Activated gamma-delta T cell treated with Interleukin-2 at 50 U/mL for 16 hours (primary cell): ENCODE measurements around the gene TNS3.

Source experiments
- DNase-seq: peaks from one replicate; pipeline ENCODE4 v3.0.0-alpha.2; 2020

TNS3 gene

DNA sequence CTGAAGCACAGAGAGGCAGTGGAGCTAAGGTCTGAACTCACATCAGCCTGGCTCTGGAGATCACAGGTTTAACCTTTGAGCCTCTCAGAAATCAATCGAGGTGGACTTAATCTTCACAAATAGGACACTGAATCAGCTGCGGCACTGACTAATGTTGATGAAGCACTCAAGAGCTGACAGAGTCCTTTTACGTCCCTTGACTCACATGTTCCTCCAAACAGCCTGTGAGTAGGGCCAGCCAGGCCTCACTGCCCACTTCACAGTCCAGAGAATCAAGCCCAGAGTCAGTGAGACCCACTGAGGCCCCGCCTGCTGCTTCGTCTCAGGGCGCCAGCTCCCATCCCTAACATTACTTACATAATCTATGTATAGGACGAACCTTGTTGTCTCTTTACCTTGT lies 63.1 kb downstream of the TNS3 start:
- DNase-seq = no peak

DNA sequence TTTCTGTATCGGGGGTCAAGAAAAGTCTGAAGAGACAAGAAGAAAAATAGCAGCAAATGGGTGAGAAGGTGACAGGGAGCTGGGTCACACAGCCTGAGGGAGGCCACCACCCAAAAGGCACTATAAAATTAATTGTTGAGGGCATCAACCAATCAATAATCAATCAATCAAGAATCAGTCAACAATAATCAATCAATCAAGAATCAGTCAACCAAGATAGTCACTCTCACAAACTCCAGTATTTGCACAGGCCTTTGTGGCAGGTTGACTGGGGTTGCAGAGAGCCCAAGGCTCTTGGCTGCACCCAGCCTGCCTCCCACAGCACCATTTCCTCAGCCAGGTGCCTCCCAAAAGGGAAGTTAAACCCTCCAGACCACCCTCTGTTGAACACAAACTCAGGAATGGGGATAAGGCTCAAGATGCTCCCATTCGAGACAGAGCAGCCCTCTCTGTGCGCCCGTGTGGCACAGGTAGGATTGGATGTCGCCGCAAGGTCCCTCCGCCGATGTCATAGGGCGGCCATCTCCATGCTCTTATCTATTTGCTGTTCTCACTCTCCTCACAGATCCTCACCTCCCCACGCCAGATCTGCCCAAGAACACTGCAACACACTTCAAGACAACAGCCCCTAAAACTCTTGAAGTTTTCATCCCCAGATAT lies 64.0 kb downstream of the TNS3 start:
- DNase-seq = no peak

DNA sequence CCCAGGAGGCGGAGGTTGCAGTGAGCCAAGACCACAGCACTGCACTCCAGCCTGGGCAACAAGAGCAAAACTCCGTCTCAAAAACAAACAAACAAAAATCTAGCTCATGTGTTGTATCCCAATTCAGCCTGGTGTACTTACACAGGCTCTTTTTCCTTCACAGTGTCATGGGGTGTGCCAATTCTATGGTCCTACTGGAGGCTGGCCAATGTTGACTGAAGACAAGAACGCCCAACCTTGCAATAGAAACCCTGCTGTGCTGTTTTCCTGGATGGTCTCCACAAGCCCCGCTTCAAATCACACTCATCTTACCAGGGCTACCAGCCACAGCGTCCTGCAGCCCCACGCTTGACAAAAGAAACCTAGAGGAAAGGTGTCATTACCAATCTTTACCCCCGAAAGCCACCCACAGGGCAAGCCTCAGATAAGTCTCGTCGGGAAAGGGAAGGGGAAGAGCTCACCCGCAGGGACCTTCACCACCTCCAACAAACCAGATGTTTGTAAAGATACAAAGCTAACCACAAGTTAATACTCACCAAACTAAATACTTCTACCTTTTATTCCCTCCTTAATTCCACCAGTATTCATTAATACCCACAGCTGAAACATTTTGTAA lies 64.8 kb downstream of the TNS3 start:
- no peak for DNase-seq

DNA sequence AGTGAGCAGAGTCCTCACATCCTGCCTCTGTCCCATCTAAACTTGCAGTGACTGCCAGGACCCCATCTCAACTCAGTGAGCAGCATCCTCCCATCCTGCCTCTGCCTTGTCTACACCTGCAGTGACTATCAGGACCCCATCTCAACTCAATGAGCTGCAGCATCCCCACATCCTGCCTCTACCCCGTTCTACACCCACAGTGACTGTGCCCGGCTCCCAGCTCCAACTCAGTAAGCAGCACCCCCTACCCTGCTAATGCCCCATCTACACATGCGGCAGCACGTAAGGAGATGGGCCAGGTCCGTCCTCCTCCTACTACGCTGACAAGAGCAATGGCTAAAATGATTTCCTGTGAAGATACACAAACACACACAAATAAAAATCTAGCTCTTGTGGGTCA lies 65.5 kb downstream of the TNS3 start:
- no peak for DNase-seq

DNA sequence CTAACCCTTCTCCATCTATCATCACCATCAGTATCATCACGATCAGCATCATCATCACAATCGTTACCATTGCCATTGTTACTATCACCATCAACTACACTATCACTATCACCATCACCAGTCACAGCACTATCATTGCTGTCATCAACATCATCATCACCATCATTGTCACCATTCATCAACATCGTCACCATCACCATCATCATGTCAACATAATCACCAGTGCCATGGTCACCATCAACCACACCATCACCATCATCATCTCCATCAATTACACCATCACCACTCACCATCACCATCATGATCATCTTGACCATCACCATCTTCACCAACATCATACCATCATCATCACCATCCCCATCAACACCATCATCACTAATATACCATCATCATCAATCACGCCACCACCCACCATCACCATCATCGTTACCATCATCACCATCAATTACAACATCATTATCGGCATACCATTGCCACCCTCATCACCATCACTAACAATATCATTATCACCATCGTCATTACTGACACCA lies 66.5 kb downstream of the TNS3 start:
- no peak for DNase-seq

DNA sequence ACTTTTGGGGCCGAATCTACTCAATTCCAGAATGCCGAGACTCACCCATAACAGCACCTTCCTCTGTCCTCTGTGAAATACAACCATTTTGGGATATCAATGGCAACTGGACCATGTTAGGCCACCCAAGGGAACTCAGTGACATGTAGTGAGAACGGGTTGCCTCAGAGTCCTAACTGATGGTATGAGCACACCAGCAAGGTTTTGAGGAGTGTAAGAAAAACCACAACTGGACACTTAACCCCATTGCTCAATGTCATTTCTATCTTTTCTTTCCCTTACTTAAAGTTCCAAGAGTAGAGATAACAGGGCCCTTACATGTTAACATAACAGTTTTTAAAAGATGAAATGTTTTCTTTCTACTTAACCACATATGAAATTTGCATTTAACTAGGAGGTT lies 67.1 kb downstream of the TNS3 start:
- DNase-seq = no peak

DNA sequence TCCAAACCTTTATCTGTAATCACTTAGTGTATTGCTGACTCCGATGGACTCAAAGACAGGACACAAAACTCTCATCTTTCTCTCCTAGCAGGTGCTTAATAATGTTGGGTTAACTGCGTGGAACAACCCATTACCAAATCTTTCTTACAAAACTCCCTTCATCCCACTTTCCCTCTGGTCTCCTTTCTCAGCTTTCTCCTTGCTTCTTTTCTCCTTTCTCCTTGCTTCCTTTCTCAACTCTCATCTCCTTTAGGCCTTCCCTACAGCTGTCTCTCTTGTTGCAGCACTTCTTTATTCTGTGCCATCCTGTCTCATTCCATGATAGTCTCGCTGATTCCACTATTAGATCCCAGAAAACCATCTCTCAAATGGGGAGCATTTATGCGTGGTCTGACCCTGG lies 67.5 kb downstream of the TNS3 start:
- DNase-seq = no peak

DNA sequence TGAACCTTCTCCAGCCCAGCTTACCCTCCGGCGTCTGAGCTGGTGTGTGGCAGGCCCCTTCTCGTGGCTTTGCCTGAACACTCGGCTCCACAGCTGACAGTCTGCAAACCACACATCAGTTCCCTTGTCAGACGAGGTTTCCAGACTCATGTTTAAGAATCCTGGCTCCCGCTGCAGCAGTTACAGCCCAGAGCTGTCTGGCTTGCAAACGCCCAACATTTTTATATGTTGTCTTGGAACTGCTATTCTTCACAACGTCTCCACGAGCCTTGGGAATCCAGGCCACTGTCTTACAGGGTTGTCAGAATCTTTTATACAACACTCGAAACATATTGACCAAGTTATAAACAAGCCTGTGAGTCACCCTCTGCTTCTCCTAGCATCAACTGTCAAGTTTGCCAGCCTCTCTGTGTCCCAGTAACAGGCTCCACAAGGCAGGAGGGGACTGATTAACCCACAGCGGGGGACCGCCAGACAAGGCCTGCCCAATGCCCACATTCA lies 68.1 kb downstream of the TNS3 start:
- no peak for DNase-seq

DNA sequence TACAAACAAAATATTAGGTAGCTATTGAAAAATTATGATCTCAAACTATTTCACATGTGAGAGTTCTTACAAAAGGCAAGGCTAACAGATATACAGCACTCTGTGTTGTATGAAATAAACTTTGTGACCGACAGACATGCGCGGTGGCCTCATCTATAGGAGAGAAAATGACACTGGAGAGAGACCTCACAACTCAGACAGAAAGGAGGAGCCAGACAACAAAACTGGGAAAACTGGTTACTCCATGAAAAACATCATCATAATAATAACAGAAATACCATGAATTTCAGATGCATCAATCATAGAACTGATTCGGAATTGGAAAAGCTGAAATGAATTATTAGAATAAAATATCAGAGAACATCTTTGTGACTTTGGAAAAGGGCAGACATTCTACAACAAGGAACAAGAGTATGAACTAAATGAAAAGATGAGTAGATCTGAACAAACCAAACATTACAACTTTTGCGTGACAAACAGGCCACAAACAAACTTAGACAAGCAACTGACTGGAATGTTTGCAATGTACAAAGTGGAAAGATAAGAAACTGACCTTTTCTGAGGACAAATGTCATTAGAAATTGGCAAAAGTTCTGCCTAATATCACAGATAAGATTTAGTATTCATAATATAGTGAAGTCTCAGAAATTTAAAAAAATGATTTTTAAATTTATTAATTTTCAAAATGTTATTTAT lies 69.3 kb downstream of the TNS3 start:
- DNase-seq = no peak

DNA sequence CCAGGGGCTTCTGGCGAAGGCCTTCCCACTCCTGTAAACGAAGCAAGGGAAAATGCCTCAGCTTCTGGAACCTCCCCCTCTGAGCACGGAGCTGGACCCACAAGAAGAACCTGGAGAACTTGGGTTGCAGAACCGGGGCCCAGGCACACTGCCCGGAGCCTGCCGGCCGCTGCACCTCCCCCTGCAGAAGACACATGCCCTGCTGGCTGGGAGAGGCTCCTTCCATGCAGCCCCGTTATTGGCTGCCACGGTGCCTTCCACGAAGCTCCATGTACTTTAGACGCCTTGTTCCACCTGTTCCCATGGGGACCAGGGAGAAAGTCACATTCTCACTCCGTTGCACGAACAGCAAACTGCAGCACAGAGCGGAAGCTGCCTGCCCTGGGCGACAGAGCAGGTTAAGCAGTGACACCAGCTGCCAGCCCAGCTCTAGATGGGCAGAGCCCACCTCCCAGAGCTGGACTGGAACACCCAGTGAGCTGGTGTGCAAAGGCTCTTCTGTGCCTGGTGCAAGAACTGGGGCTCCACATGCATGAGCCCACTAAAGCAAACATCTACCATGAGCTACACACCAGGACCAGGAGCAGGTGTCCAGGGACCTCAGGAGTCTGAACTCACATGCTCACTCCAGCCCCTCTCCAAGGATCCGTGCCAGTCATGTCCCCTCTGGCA lies 70.1 kb downstream of the TNS3 start:
- no peak for DNase-seq

DNA sequence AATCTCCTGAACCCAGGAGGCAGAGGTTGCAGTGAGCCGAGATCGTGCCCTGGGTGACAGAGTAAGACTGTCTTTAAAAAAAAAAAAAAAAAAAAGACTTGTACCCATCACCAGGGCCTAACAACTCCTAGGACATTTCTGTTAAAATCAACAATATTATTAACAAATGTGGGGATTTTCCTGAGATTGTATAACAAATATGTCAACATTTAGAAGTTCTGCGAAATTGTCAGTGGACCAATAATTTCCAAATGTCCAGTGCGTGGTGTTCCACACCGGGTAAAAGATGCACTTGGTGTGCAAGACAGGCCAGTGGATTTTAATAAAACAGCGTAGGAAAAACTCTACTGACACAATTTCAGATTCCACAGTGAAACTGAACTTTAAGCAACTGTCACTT lies 71.1 kb downstream of the TNS3 start:
- DNase-seq = no peak

DNA sequence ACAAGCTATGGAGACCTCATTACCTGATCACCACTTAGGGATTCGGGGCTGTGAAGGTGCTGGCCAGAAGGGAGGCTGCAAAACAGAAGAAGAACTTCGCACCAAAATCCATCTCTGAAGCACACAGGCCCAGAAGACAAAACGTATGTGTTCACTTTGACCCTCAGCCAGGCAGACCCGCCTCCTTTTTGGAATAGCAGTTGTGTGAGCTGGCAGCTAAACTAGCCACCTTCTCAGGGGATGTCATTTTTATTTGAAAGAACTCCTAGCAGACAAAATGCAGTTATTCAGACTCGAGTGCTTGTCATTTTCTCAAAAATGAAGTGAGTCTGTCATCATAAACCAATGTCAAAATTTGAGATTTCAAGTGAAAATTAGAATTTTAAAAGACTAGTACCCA lies 71.7 kb downstream of the TNS3 start:
- DNase-seq = no peak

DNA sequence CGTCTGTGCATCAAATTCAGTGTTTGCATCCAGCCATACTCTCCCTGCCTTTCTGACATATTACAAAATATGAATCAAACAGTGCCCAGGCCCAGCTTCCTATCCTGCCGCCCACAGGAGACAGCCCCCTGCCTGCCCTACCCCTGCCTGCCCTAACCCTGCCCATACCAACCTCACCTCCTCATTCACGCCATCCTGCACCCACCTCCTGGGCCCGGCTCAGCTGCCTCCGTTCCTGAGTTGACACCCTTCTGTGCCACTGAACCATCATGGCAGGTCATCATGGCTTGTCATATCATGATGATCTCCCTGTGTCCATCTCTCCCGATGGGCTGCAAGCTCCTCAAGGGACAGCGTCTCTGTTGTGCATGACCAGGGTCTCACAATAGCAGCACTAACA lies 72.3 kb downstream of the TNS3 start:
- DNase-seq = no peak

DNA sequence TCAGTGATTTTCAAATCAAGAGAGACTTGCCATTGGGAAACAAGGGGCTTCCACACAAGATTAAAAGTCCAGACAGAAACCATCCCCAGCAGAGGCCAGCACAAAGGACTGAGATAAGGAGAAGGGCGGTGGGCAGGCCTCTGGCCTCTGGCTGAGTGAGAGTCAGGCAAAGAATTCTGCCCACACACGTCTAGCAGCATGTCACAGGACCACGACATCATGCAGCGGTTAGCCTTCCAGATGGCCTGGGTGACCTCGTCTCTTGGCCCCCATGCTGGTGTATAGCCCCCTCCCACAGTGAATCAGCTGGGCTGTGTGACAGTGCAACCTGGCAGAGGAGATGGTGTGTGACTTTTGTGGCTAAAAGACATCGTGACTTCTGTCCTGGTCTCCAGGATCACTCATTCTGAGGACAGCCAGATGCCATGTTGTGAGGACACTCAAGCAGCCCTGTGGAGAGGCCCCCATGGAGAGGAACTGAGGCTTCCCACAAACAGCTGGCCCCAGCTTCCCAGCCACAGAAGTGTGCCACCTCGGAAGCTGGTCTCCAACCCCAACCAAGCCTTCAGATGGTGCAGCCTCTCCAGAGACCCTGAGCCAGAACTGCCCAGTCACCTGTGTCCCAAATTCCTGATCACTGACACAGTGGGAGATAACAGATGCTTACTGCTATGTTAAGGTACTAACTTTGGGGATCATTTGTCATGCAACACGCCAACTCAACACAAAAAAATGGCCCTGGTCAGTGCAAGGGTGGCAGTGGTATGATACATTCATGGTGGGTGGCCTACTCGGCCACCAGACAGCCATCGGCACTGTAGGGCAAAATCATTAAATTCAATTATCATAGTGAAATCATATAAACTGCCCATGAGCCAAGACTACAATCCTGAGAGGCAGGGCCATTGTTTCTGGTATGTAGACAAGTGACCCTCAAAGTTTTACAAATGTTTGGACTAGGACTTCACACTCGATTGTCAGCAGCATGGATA lies 73.2 kb downstream of the TNS3 start:
- no peak for DNase-seq

DNA sequence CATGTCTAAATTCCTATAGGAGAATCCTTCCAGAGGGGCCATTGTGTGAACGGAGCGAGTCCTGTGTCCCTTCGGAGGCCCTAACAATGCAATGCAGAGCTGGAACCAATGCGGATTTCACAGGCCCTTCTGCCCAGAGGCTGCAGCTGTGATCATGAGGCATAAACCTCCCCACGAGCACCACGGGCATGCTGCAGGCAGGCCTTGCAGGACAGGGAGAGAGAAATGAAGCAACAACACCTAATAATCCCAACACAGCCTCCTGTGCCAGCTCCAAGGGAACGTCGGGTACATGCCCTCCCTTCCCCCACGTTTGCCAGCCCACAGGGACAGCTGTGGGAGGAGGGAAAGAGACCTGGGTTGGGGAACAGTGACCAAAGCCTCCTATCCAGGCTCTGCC lies 74.4 kb downstream of the TNS3 start:
- DNase-seq = no peak

DNA sequence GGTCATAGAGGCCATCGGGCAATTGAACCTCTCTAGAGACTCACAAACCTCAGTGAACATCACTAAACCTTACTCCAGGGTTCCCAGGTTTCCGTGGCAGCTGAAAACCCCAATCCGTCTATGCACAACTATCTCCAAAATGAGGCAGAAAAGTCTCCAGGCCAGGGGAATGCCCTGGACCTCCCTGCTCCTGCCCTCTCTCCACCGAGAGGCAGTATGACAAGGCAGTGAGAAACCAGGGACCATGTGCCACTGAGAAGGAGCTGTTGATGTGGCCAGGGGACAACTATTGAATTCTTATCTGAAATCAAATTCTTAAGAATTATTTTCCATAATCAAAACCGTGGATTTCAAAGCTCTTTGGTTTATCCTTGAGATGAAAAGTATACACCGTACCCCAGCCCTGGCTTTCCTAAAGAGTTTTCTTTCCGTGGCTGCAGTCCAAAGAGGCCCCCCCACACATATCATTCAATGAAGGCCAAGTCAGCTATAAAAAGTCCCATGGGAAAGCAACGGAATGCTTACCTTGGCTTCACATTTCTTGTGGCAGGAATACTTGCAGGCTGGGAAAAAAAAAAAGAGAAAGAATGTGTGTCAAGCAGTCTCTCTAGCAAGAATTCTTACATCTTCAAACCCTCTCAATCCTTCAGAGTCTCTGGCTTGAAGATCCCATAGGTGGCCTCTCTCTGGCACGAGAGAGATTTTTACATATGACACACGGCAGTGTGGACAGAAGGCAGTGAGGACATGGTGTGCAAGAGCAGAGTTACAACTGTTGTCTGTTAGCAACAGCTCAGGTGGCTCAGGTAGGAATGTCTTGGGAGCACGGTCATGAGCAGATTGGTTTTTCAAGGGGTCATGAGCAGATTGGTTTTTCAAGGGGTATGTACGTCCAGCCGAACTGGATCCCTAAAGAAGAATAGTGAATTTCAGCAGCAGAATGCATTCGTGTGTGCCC lies 75.2 kb downstream of the TNS3 start:
- no peak for DNase-seq

DNA sequence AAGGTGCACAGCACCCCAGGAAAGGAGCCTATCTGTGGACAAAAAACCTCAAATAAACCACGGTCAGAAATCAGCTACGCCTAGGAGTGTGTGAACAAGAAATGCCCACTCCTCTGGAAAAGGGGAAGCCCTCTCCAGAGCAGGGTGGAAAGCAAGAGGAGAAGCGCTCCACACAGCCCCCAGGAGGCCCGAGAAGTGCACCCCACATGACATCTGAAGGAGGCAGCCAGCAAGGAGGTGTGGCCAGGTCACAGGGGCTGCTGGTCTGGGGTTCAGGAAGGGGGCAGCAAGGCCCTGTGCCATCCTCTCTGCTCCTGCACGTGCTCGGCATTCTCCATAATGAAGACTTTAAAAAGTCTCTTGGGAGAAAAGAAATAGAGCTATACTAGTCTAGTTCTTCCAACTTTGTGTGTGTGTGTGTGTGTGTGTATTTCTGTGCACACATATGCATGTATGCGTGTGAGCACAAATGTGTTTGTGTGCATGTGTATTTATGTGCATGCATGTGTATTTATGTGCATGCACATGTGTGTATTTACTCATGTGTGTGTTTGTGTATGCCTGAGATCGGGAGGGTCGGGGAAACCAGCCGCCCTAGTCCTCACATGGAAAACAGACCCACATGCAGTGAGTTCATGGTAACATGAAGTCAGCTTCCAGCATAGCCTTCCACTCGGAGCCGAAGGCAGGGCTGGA lies 76.5 kb downstream of the TNS3 start:
- no peak for DNase-seq

DNA sequence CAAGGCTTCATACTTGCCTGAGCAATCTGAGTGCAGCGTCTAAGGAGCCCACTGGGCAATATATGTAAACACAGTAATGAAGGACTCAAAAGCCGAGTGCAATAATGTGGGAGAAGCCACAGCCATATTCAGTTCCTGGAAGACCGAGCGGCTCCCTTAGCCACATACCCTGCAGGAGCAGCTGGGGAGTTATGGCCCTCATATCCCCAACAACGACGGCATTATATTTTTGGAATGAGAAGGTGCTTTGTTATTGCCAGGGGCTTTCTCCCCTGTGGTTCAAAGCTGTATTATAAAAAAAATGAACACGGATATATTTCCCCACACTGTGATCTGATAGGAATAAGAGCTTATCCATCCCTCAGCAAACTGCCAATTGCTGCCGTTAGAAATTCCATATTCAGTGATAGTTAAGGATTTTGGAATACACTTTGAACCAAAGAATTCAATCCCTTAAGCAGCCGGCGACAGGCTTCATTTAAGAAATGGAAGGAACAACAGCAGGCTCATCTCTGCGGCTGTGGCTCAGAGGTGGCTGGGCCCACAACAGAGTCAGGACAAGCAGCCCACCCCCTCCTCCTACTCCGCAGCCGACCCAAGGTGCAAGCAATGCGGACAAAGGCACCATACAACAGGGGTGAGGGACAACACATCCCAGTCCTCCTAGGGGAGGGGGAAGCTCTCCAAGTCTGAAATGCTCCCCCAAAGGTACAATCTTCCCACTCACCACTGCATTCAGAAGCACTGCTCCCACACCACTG lies 77.2 kb downstream of the TNS3 start:
- no peak for DNase-seq

DNA sequence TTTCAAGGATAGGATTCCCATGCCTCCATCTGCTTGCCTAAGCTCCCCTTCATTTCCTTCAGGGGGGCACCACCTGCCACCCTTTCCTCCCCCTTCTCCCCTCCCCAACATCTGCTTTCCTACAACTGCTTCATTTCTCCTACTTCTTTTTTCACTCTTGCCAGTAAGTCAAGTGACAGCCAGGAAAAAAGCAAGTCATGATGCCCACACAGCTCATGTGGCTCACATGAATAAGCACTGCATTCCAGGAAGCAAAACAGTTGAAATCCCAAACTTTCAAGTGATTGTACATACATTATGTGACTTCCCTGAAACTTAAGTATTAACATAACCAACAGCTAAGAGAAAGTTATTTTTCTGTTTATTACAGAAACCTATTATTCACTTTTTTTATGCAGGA lies 78.6 kb downstream of the TNS3 start:
- DNase-seq = no peak
